ENCODE data around the gene LMX1B.

The LMX1B gene

DNA sequence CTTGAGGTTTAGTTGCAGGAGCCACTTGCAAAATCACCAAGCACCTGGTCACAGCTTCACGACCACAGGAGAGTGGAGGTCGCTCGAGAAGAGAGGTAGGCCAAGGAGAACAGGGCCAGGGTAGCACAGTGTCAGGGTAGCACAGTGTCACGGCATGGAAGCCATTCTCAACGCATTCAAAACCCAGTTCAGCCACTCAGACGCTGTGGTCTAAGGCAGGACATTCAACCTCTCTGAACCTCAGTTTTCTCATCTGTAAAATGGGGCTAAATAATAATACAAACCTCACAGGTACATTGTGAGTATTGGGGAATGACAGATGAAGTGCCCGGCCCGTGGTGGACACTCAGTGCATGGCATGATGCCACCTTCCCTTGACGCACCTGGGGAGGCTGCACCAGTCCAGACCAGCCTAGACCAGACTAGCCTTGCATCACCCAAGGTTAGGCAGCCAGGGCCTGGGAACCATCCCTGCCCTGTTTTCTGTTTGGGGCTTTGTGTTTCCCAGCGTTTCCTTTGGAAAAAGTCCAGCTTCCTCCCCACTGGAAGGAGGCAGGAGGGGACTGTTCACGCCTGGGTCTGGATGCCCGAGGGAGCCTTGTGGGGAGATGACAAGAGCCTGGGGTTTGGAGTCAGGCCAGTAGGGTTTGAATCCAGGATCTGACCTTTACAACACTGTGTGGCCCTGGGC, 7.8 kb upstream of the LMX1B start:
- Histone ChIP-seq H3K36me3 (ENCODE audit: control insufficient read depth in 2 of 2, insufficient read depth in 2 of 2, low read length in 2 of 2) (no peaks in the 10 kb centered on the region), H3K9ac (ENCODE audit: low read length in 2 of 2) (no peak overlapping the region), H3K4me1 (ENCODE audit: control insufficient read depth, insufficient read depth, low read length) (peaks cover 9% of the 10 kb centered on the region), H3K27ac (ENCODE audit: low read length) (no peak overlapping the region), H3K9me3 (ENCODE audit: control insufficient read depth in 2 of 2, low read length in 2 of 2) (no peaks in the 10 kb centered on the region), H3K27me3 (ENCODE audit: control insufficient read depth in 1 of 2, insufficient read depth in 2 of 2, low read length in 2 of 2) (peaks cover 22 to 27% of the 10 kb centered on the region in 2 donors), H3K4me3 (ENCODE audit: low read length in 2 of 2) (no peak overlapping the region)

DNA sequence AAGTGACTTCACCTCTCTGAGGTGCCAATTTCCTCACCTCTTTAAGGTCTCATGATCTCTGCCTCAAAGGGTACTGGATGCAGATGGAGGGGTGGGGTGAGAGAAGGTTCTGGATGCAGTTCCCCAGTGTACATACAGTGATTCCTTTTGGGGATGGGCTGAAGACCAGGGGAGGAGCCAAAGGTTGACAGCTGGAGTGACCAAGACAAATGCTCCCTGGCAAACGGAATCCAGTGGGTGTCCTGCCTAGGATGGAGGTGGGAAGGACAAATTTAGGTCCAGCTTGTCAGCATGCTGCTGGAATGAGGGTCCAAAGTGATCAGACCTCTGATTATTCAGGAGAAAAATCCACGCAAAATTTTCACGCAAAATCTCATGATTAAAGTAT, 7.3 kb upstream of the LMX1B start:
- H3K36me3 ChIP-seq (ENCODE audit: control insufficient read depth in 2 of 2, insufficient read depth in 2 of 2, low read length in 2 of 2): no peaks in the 10 kb centered on the region
- no peak overlapping the region for H3K4me3 ChIP-seq (ENCODE audit: low read length in 2 of 2)
- peaks cover 25 to 33% of the 10 kb centered on the region in 2 donors for H3K27me3 ChIP-seq (ENCODE audit: control insufficient read depth in 1 of 2, insufficient read depth in 2 of 2, low read length in 2 of 2)
- no peak overlapping the region for H3K27ac ChIP-seq (ENCODE audit: low read length)
- no peak overlapping the region for H3K9ac ChIP-seq (ENCODE audit: low read length in 2 of 2)
- peaks cover 14% of the 10 kb centered on the region for H3K4me1 ChIP-seq (ENCODE audit: control insufficient read depth, insufficient read depth, low read length)
- no peaks in the 10 kb centered on the region for H3K9me3 ChIP-seq (ENCODE audit: control insufficient read depth in 2 of 2, low read length in 2 of 2)

GRCh38 chr9:126607086-126607485, 6.6 kb upstream of the LMX1B start:
- no peaks in the 10 kb centered on the region for H3K36me3 ChIP-seq (ENCODE audit: control insufficient read depth in 2 of 2, insufficient read depth in 2 of 2, low read length in 2 of 2)
- H3K27me3 ChIP-seq (ENCODE audit: control insufficient read depth in 1 of 2, insufficient read depth in 2 of 2, low read length in 2 of 2): peaks cover 28 to 39% of the 10 kb centered on the region in 2 donors
- H3K4me3 ChIP-seq (ENCODE audit: low read length in 2 of 2): no peak overlapping the region
- H3K4me1 ChIP-seq (ENCODE audit: control insufficient read depth, insufficient read depth, low read length): peaks cover 20% of the 10 kb centered on the region
- H3K9me3 ChIP-seq (ENCODE audit: control insufficient read depth in 2 of 2, low read length in 2 of 2): no peaks in the 10 kb centered on the region
- no peak overlapping the region for H3K9ac ChIP-seq (ENCODE audit: low read length in 2 of 2)
- no peak overlapping the region for H3K27ac ChIP-seq (ENCODE audit: low read length)

- Histone ChIP-seq H3K27me3 (ENCODE audit: control insufficient read depth in 1 of 2, insufficient read depth in 2 of 2, low read length in 2 of 2) (peaks cover 34 to 42% of the 10 kb centered on the region in 2 donors), H3K27ac (ENCODE audit: low read length) (no peak overlapping the region), H3K4me1 (ENCODE audit: control insufficient read depth, insufficient read depth, low read length) (peaks cover 25% of the 10 kb centered on the region), H3K4me3 (ENCODE audit: low read length in 2 of 2) (no peak overlapping the region), H3K9ac (ENCODE audit: low read length in 2 of 2) (no peak overlapping the region), H3K36me3 (ENCODE audit: control insufficient read depth in 2 of 2, insufficient read depth in 2 of 2, low read length in 2 of 2) (no peaks in the 10 kb centered on the region), H3K9me3 (ENCODE audit: control insufficient read depth in 2 of 2, low read length in 2 of 2) (no peaks in the 10 kb centered on the region)
These were observed 6.0 kb upstream of the LMX1B start for GRCh38 chr9:126607731-126608130.

DNA sequence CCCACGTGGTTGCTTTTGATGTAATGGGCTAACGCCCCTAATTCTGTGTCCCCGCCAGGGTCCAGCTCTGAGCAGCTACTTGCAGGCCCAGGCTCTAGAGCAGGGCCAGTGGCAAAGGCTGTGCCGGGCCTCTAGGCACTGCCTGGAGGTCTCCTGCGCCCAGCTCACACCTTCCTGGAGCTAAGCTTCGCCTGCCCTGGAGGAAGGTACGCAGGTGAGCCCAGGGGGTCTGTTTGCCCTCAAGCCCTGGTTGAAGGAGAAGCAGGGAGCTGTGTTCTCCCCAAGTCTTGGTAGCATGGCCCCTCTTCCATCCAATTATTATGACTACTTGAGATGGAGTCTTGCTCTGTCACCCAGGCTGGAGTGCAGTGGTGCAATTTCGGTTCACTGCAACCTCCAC, 5.2 kb upstream of the LMX1B start:
- Histone ChIP-seq H3K27ac (ENCODE audit: low read length) (no peak overlapping the region), H3K9ac (ENCODE audit: low read length in 2 of 2) (no peak overlapping the region), H3K9me3 (ENCODE audit: control insufficient read depth in 2 of 2, low read length in 2 of 2) (no peaks in the 10 kb centered on the region), H3K36me3 (ENCODE audit: control insufficient read depth in 2 of 2, insufficient read depth in 2 of 2, low read length in 2 of 2) (no peaks in the 10 kb centered on the region), H3K4me3 (ENCODE audit: low read length in 2 of 2) (no peak overlapping the region), H3K4me1 (ENCODE audit: control insufficient read depth, insufficient read depth, low read length) (peaks cover 32% of the 10 kb centered on the region), H3K27me3 (ENCODE audit: control insufficient read depth in 1 of 2, insufficient read depth in 2 of 2, low read length in 2 of 2) (peaks cover 42 to 46% of the 10 kb centered on the region in 2 donors)

GRCh38 chr9:126609191-126609590, 4.5 kb upstream of the LMX1B start:
- Histone ChIP-seq H3K9me3 (ENCODE audit: control insufficient read depth in 2 of 2, low read length in 2 of 2) (no peaks in the 10 kb centered on the region), H3K27me3 (ENCODE audit: control insufficient read depth in 1 of 2, insufficient read depth in 2 of 2, low read length in 2 of 2) (peaks cover 44% of the 10 kb centered on the region in 2 donors), H3K27ac (ENCODE audit: low read length) (no peak overlapping the region), H3K9ac (ENCODE audit: low read length in 2 of 2) (no peak overlapping the region), H3K4me1 (ENCODE audit: control insufficient read depth, insufficient read depth, low read length) (peaks cover 32% of the 10 kb centered on the region), H3K36me3 (ENCODE audit: control insufficient read depth in 2 of 2, insufficient read depth in 2 of 2, low read length in 2 of 2) (no peaks in the 10 kb centered on the region), H3K4me3 (ENCODE audit: low read length in 2 of 2) (no peak overlapping the region)

GRCh38 chr9:126609711-126610388, 3.9 kb upstream of the LMX1B start:
- H3K4me3 ChIP-seq (ENCODE audit: low read length in 2 of 2): peak overlapping the region in 1 of 2 donors; percentile 22
- peaks cover 49 to 50% of the 10 kb centered on the region in 2 donors for H3K27me3 ChIP-seq (ENCODE audit: control insufficient read depth in 1 of 2, insufficient read depth in 2 of 2, low read length in 2 of 2)
- H3K27ac ChIP-seq (ENCODE audit: low read length): no peak overlapping the region
- no peaks in the 10 kb centered on the region for H3K36me3 ChIP-seq (ENCODE audit: control insufficient read depth in 2 of 2, insufficient read depth in 2 of 2, low read length in 2 of 2)
- no peaks in the 10 kb centered on the region for H3K9me3 ChIP-seq (ENCODE audit: control insufficient read depth in 2 of 2, low read length in 2 of 2)
- no peak overlapping the region for H3K9ac ChIP-seq (ENCODE audit: low read length in 2 of 2)
- peaks cover 36% of the 10 kb centered on the region for H3K4me1 ChIP-seq (ENCODE audit: control insufficient read depth, insufficient read depth, low read length)

- Histone ChIP-seq H3K27me3 (ENCODE audit: control insufficient read depth in 1 of 2, insufficient read depth in 2 of 2, low read length in 2 of 2) (peaks cover 52 to 63% of the 10 kb centered on the region in 2 donors), H3K4me1 (ENCODE audit: control insufficient read depth, insufficient read depth, low read length) (peaks cover 41% of the 10 kb centered on the region), H3K4me3 (ENCODE audit: low read length in 2 of 2) (peak overlapping the region in 1 of 2 donors; percentile 29), H3K9me3 (ENCODE audit: control insufficient read depth in 2 of 2, low read length in 2 of 2) (no peaks in the 10 kb centered on the region), H3K27ac (ENCODE audit: low read length) (no peak overlapping the region), H3K9ac (ENCODE audit: low read length in 2 of 2) (no peak overlapping the region), H3K36me3 (ENCODE audit: control insufficient read depth in 2 of 2, insufficient read depth in 2 of 2, low read length in 2 of 2) (no peaks in the 10 kb centered on the region)
These were observed 2.5 kb upstream of the LMX1B start for GRCh38 chr9:126611193-126611591.

GRCh38 chr9:126611592-126612325, 2.0 kb upstream of the LMX1B start:
- H3K4me3 ChIP-seq (ENCODE audit: low read length in 2 of 2): peak overlapping the region in 1 of 2 donors; percentile 61
- H3K36me3 ChIP-seq (ENCODE audit: control insufficient read depth in 2 of 2, insufficient read depth in 2 of 2, low read length in 2 of 2): no peaks in the 10 kb centered on the region
- peaks cover 56 to 69% of the 10 kb centered on the region in 2 donors for H3K27me3 ChIP-seq (ENCODE audit: control insufficient read depth in 1 of 2, insufficient read depth in 2 of 2, low read length in 2 of 2)
- no peak overlapping the region for H3K9ac ChIP-seq (ENCODE audit: low read length in 2 of 2)
- H3K9me3 ChIP-seq (ENCODE audit: control insufficient read depth in 2 of 2, low read length in 2 of 2): no peaks in the 10 kb centered on the region
- H3K27ac ChIP-seq (ENCODE audit: low read length): no peak overlapping the region
- peaks cover 41% of the 10 kb centered on the region for H3K4me1 ChIP-seq (ENCODE audit: control insufficient read depth, insufficient read depth, low read length)

GRCh38 chr9:126612326-126612812, 1.4 kb upstream of the LMX1B start:
- H3K36me3 ChIP-seq (ENCODE audit: control insufficient read depth in 2 of 2, insufficient read depth in 2 of 2, low read length in 2 of 2): no peaks in the 10 kb centered on the region
- peaks cover 41% of the 10 kb centered on the region for H3K4me1 ChIP-seq (ENCODE audit: control insufficient read depth, insufficient read depth, low read length)
- H3K4me3 ChIP-seq (ENCODE audit: low read length in 2 of 2): peak overlapping the region in 1 of 2 donors; percentile 61
- H3K9ac ChIP-seq (ENCODE audit: low read length in 2 of 2): no peak overlapping the region
- H3K27ac ChIP-seq (ENCODE audit: low read length): no peak overlapping the region
- H3K27me3 ChIP-seq (ENCODE audit: control insufficient read depth in 1 of 2, insufficient read depth in 2 of 2, low read length in 2 of 2): peaks cover 57 to 74% of the 10 kb centered on the region in 2 donors
- no peaks in the 10 kb centered on the region for H3K9me3 ChIP-seq (ENCODE audit: control insufficient read depth in 2 of 2, low read length in 2 of 2)
